Stimulated activated CD4-positive, alpha-beta T cell treated with anti-CD3 and anti-CD28 coated beads, Interleukin-15, amount 100 ng/mL, for 1 hour (primary cell): ENCODE data around the gene TACC3.

Experiments
- DNase-seq, 2 donors: peaks; one replicate each; pipeline ENCODE4 v3.0.0-alpha.2; 2020; ENCODE audit warnings: low read depth in 1 of 2, low spot score in 1 of 2

The TACC3 gene

GRCh38 chr4:1759170-1759817 is 38.0 kb downstream of the TACC3 start:
- DNase-seq = no peak

- no peak for DNase-seq
Measured at GRCh38 chr4:1759818-1760223, 38.5 kb downstream of the TACC3 start.

- DNase-seq = no peak
Measured at GRCh38 chr4:1760521-1761071, 39.3 kb downstream of the TACC3 start.

DNA sequence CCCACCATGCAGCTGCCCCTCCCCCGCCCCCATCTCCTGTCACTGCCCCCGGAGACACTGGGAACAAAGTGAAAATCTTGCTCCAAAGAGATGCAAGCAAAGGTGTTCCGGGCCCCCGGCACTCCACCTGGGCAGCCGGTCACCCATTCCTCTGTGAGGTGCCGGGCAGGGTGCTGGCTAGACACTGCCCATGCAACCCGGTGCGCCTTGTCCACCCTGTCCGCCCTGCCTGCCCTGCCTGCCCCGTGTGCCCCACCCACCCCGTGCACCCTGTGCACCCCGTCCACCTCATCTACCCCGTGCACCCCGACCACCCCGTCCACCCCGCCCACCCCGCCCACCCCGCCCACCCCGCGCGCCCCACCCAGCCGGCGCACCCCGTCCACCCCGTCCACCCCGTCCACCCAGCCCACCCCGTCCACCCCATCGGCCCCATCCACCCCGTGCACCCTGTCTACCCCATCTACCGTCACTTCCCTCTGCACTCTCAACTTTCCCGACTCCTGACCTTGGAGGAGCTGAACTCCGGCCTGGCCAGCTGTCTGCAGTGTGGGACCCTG is 39.9 kb downstream of the TACC3 start:
- DNase-seq = no peak

GRCh38 chr4:1762264-1763010 is 41.1 kb downstream of the TACC3 start:
- no peak for DNase-seq

DNA sequence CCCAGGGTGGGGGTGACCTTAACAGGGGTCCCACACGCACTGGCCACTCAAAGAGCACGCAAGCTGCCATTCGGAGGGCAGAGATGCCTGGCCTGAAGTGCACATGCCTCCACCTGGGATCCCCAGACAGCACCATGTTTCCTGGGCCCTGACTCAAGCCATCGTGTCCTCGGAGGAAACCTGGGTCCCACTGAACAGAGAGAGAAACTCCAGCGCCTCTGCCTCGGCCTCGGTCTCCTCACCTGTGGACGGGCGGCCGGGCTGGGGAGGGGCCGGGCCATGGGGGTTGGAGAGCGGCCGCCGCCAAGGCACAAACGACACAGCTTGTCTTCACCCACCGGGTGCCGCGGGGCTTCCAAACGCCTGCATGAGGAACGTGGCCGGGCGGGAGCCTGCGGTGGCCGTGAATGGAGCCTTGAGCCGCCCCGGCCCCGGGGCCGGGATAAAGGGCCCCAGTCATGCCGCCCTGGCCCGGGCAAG is 41.8 kb downstream of the TACC3 start:
- DNase-seq = no peak

DNA sequence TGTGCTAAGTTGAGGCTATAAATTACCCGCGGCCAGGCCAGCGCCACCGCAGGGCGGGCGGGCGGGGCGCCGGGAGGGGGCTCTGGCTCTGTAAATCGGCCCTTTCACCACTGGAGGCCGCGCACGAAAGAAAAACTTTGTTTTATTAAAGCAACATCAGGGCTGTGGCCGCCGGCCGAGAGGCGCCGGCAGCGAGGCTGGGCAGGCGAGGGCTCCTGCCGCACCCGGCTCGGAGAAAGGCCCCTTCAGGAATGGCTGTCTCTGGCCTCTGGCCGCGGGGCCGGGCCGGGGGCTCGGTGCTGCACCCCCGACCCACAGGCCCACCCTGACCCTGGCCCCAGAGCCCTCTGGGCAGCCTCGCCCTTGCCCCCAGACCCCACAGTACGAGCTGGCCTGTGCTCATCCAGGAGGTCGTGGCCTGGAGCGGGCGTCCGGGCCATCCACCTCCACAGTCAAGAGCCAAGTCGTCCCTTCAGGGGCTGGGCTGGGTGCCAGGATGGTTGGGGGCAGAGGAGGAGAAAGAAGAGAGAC is 42.3 kb downstream of the TACC3 start:
- no peak for DNase-seq

- no peak for DNase-seq
Measured at GRCh38 chr4:1764670-1765069, 43.3 kb downstream of the TACC3 start.

GRCh38 chr4:1765409-1766072 is 44.2 kb downstream of the TACC3 start:
- DNase-seq = no peak

GRCh38 chr4:1766106-1767060 is 45.1 kb downstream of the TACC3 start:
- no peak for DNase-seq

- no peak for DNase-seq
Measured at GRCh38 chr4:1767061-1767769, 45.9 kb downstream of the TACC3 start.

DNA sequence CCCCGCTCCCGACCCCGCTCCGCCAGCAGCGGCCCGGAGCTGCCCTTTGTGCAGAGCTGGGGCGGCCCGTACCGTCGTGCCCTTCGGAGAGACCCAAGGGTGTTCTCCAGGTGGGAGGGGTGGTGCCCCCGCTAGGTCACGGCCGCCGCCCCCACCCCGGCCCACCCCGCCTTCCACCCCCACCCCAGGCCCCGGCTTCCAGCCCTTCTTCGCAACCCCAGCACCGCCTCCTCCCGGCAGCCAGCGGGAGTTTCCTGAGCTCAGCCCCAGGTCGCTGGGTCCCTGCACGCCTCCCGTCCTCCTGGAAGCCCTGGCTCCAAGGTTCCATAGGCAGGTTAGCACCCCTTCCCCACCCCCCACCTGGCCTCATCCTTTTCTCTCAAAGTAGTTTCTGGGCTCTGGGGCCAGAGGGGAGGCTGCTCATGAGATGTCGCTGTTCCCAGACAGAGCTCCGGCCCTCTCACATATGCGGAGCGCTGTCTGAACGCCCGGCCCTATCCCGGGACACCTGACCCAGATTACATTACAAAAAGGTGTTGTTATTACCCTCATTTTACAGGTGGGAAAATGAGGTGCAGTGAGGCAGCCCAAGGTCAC is 46.5 kb downstream of the TACC3 start:
- no peak for DNase-seq

GRCh38 chr4:1768367-1769034 is 47.2 kb downstream of the TACC3 start:
- no peak for DNase-seq

DNA sequence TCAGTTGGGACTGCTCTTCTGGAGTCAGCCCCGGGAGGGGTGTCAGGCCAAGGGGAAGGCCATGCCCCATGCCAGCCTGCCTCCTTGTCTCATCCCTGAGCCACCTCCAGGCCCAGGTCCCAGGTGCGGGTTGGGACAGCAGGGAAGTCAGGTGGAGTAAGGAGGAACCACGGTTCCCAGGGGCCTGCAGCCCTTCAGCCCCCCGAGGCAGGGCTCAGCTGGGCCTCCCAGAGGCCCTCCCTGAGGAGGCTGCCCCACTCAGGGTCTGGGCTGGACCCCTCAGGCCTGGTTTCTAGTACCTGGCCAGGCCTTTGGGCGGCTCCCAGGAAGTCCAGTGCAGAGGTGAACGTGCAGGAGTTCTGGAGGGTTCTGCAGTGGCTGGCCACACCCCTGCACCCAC is 48.4 kb downstream of the TACC3 start:
- no peak for DNase-seq

DNA sequence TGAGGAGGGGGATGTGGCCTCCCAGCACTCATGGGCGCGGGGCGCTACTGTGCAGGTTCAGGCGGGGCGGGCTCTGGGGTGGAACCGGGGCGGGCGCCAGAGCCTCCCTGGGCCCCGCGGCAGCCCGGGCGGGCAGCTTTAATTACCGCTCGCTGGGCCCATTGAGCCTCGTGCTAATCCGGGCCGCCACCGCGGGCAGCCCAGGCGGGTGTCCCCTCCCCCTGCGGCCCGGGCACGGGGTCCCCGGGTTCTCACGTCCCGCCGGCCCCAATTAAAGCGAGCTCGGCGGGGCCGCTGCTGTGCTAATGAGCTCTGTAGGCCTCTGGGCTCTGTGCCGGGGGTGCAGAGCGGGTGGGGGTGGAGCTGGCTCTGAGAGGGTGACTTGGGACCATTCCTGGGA is 48.9 kb downstream of the TACC3 start:
- no peak for DNase-seq

DNA sequence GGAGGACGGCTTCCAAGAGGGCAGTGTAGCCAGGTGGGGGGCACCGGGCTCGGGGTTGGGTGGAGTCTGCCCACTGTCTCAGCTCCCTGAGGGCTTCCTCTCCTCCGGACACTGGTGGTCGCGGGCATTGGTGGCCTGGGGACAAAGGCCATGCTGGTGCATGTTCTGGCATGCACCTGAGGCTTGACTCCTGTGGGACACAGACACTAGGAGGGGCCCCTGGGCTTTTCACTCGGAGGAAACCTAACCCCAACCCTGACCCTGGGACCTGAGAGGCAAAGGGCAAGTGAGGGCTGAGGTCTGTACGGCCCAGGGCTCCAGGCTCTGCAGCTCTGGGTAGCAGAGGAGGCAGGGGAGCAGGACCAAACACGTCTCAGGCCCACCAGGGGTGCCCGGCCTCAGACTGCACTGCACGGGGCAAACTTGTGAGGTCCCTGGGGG is 49.5 kb downstream of the TACC3 start:
- no peak for DNase-seq

DNA sequence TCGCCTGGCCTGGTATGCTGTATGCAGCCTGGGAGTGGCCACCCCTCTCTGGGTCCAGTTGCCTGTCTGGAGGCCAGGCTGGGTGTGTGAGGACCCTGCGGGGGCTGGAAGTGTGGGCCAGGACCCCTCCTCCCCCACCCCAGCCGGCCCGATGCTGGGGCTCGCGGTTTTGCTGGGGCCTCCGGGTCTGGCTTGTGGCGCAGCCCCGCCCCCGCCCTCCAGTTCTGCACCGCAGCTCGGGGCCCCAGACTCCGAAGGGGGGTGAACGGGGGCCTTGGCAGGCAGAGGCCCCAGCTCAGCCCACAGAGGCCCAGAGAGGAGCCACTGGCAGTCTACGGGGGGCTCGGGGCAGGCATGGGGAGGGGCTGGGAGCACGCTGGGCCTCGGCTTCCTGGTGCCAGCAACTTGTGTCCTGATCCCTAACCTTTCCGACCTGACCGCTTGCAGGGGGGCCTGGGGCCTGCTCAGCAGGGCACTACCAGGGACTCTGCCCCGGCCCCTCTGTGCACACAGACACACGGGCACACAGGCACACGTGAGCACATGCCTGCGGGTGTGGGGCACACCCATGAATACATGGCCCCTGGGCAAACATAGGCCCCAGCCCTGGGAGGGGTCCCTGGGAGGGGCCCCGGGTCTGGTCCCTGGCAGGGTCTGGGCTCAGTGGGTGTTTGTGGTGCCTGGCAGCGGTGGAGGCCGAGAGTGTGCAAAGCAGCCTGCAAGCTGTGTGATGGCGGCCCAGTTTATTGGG is 50.4 kb downstream of the TACC3 start:
- DNase-seq = no peak
